ENCODE data around the gene PCDHGA7.

DNA sequence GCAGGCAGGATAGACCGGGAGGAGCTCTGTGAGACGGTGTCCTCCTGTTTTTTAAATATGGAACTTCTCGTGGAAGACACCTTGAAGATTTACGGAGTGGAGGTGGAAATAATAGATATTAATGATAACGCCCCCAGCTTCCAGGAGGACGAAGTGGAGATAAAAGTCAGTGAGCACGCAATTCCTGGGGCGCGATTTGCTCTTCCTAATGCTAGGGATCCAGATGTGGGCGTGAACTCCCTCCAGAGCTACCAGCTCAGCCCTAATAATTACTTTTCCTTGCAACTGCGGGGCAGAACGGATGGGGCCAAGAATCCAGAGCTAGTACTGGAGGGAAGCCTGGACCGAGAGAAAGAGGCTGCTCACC is 38.9 kb downstream of the PCDHGA7 start:
- TF ChIP-seq, protein P1, sequence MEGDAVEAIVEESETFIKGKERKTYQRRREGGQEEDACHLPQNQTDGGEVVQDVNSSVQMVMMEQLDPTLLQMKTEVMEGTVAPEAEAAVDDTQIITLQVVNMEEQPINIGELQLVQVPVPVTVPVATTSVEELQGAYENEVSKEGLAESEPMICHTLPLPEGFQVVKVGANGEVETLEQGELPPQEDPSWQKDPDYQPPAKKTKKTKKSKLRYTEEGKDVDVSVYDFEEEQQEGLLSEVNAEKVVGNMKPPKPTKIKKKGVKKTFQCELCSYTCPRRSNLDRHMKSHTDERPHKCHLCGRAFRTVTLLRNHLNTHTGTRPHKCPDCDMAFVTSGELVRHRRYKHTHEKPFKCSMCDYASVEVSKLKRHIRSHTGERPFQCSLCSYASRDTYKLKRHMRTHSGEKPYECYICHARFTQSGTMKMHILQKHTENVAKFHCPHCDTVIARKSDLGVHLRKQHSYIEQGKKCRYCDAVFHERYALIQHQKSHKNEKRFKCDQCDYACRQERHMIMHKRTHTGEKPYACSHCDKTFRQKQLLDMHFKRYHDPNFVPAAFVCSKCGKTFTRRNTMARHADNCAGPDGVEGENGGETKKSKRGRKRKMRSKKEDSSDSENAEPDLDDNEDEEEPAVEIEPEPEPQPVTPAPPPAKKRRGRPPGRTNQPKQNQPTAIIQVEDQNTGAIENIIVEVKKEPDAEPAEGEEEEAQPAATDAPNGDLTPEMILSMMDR (IDR thresholded peaks at IDR 0.05): no peak
- TF ChIP-seq EZH2 (IDR thresholded peaks at IDR 0.05; ENCODE audit: borderline replicate concordance, insufficient read depth, low read depth, low read length, poor library complexity, severe bottlenecking): no peak

All from B cell (primary cell).